Hematopoietic multipotent progenitor cell treated with erythropoietin and hydrocortisone succinate and interleukin-3 and kit ligand, for 17 days (in vitro differentiated cells): ENCODE data around the gene PRRT3.

Experiments used
- DNase-seq: peaks from one replicate; pipeline ENCODE4 v3.0.0-alpha.2; 2015; ENCODE audit warnings: low spot score

PRRT3 gene

DNA sequence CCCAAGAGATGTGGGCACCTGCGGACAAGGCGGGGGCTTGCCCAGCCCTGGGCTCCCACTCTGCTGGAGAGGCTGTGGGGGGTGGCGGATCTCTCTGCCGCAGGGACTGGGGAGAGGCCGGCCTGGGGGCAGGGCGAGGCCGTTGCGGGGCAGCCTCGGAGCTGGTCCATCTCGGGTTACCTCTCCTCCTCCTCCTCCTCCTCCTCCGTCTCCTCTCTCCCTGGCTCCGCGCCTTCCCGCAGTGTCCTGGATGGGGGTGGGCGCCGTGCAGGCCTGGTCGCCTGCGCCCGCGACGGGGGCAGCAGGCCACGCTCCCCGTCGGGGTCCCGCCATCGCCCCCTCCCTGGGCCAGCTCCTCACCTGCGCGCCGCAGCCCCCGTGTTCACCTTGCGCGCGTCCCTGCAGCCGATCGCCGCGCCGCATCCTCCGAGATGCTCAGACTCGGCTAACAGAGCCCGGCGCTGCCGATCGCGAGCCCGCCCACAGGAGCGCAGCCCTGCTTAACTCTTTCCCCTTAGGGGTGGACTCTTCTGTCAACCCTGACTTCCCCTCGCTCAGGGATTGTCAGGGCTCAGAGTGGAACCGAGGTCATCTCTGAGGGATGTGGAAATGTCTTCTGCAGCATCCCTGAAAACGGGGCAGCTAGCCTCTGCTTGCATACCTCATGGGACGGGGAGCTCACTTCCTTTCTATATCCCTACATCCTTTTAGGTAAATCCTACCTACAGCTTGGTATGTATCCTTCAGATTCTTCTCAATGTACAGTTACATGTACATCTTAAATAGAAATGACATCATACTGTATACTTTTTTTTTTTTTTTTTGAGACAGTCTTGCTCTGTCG is at the start of gene PRRT3:
PRRT3 (minus strand) TSS at position 447 of the 844 bp plus-strand sequence. CDS start 2,293 bp downstream, outside the sequence.
- DNase-seq: no peak

DNA sequence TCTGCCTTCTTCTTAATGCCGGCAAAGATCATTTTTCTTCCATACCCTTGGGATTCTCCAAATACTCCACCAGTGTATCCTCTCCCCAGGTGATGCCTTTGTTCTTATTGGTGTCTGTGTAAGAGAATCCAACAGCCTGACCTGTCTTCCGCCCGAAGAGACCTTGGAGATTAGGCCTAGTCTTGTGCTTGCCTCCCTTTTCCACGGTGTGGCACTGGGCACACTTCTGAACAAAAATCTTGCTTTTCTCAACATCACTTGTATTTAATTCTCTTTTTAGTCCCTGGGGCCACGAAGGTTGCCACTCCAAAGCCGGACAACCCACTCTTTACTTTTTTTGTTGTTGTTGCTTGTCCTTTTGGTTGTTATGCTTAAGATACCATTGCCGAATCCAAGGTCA is 48.5 kb upstream of the PRRT3 start:
- no peak for DNase-seq

DNA sequence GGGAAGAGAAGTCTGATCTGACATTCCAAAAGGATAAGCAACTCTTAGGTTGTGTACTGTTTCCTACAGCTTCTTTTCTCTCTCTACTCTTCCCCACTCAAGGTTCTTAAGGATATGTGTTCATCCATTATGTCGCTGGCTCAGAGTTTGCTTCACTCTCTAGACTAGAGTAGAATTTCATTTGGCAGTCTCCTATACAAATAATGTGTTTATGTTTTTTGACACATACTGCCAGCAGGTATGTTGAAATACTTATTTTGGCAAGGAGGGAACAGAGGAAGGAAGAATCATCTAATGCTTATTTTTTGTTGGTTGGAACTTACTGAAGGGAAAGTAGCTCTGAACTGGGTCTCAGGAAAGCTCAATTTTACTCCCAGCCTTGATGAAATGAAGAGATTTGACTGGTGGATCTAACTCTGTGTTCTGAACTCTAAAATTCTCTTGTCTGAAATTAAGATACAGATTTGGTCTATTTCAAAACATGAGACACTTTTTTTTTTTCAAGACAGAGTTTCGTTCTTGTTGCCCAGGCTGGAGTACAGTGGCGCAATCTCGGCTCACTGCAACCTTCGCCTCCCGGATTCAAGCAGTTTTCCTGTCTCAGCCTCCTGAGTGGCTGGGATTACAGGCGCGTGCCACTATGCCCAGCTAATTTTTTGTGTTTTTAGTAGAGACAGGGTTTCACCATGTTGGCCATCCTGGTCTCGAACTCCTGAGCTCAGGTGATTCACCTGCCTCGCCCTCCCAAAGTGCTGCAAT is 42.1 kb upstream of the PRRT3 start:
- DNase-seq: no peak

- no peak for DNase-seq
Observed at GRCh38 chr3:9986230-9986725, 34.1 kb upstream of the PRRT3 start.

GRCh38 chr3:9980251-9980650 is 28.0 kb upstream of the PRRT3 start:
- DNase-seq: no peak

GRCh38 chr3:9978710-9979305 is 26.6 kb upstream of the PRRT3 start:
- peak; percentile 84 for DNase-seq

DNA sequence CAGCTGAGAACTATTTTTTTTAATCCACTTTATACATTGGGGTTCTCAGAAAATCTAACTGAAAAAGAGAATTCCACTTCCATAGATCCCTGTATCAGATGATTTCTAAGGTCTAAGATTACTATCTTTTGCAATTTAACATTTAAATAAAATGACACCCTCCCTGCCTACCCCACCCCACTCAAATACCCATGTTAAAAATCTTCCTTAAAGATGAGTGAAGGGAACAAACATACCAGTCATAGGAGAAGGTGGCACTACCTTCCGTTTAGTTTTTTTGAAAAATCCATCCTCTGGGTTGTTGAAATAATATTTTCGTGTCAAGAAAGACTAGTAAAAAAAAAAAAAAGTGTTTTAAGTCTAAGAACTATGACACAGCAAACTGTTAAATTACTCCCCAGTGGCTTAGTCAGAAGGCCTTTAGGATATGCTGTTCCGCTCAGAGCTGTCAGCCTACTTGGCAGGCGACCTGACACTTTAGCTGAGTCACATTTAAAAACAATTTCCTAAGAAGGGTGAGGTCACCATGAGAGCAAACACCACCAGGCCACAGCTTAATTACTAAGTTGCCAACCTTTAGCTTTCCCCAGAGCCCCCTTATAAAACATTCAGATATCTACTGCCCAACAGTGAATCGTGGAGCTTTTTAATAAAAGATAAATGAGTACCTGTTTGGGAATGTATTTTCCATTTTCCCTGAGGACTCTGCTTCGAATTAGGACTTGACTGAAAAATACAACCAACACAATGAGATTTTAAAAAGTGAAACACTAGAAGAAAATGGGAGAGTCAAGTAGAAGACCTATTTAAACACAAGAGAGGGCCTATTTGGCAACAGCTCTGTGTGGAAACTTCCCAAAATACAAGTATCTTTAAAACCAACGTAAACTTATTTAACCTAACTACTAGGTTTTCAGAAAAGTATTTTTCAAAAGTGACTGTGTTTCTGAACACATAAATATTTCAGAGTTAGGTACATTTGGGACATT is 24.8 kb upstream of the PRRT3 start:
- DNase-seq: peak; percentile 98

DNA sequence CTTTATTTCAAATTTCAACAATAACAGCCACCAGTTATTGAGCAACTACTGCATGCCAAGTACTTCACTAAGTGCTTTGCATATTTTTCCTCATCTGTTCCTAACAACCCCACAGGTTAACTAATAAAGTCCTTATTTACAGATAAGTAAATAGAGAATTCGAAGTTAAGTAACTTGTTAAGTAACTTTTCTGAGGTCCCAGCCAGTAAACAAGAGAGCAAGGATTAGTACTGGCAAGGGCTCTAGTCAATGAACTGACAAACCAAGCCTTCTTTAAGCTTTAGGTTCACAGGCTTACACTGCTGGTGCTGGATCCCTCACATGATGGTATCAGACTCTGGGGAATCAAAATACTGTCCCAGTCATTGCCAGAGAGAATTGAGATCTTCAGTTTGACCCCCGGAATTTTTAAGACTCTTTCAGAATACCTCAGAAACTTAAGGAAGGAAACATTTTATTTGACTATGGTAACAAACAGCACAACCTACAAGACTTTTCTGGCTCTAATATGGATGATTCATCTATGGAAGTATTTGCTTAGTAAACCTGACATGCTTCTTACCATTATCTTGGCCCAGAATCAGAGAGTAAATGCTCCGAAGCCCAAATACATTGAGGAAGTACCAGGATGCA is 17.9 kb upstream of the PRRT3 start:
- no peak for DNase-seq

GRCh38 chr3:9969632-9970019 is 17.4 kb upstream of the PRRT3 start:
- no peak for DNase-seq

DNA sequence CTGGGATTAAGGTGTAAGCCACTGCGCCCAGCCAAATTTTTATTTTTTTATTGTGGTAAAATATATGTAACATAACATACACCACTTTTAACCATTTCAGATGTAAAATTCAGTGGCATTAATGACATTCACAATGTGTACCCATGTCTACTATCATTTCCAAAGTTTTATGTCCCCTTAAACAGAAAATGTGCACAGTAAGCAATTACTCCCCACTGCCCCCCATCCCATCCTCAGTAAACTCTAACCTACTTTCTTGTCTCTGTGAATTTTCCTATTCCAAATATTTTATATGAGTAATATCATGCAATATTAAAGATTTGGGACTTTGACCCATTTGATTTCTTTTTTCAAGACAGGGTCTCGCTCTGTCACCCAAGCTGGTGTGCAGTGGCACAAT is 14.6 kb upstream of the PRRT3 start:
- DNase-seq: no peak

- no peak for DNase-seq
Observed at GRCh38 chr3:9965200-9965875, 13.1 kb upstream of the PRRT3 start.

GRCh38 chr3:9957214-9957613 is 5.0 kb upstream of the PRRT3 start:
- DNase-seq: peak; percentile 32

GRCh38 chr3:9955611-9956352 is 3.6 kb upstream of the PRRT3 start:
- DNase-seq: no peak

GRCh38 chr3:9955067-9955502 is 2.9 kb upstream of the PRRT3 start:
- DNase-seq: no peak

- no peak for DNase-seq
Observed at GRCh38 chr3:9951598-9951961, 628 bp downstream of the PRRT3 start.

DNA sequence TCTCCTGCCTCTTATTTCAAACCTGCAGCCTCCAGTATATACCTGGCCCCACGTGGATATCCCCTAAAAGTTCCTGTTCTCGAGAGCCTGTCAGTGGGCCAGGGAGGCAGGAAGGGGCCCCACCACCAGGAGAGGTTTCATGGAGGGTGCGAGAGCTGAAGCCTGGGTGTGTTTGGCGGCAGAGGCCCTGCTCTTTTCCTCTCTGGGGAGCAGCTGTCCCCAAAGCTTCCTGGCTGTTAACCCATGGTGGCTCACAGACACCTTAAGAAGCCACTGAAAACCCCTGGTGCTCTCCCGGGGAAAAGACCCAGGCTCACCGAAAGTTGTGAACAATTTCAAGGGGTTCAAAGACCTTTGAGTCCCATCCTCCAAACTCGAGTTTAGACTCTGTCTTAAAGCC is 1.1 kb downstream of the PRRT3 start:
- DNase-seq: no peak

DNA sequence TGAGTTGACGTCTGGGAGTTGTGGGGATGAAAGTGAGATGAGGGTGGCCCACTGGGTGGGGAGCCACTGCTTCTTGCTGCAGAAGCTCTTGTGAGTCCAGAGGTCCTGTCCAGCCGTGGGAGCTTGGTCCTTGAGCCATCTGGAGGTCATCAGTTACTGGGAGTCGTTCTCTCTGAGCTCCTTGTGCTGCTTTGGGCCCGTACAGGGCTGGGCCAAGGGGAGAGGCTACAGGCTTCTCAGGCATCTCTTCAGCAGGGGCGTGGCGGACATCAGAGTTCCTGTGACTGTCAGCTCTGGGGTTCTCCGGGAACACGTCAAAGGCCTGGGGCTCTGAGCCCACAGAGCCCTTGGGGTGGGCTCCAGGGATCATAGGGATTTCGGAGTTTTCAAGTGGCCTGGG is 2.6 kb downstream of the PRRT3 start:
- DNase-seq: no peak

GRCh38 chr3:9949115-9949514 is 3.1 kb downstream of the PRRT3 start:
- no peak for DNase-seq

DNA sequence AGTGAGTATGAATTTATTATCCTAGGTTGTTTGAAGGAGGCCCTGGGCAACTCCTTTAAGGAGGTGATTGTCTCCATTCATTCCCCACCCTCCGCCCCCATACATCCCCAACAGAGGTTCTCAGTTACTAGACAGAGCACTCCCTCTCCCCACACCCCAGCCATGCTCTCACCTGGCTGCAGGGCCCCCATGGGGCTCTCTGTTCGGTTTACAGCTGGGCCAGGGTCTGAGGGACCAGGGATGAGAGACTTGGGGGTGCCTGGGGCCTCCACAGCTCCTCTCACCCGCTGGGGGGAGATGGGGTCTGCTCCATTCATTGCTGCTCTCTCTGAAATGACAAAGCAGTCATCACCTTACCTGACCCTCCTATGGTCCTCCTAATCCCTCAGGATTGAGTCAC is 3.6 kb downstream of the PRRT3 start:
- no peak for DNase-seq
